ENCODE results near the gene BNC2. TPM values are rescaled to one million over a fixed set of nuclear protein-coding genes. Genes with fewer than 3 reads are reported as not detected.

The BNC2 gene
- total RNA-seq, 2 experiments from 2014 or later = not detected

GRCh38 chr9:16769291-16769690 lies 101.2 kb downstream of the BNC2 start:
- no TSS peak for BruUV-seq (replicated peaks)
- DNase-seq (ENCODE audit: low spot score) = no peak
- intact Hi-C loops (cut with micrococcal nuclease; ENCODE audit: unreplicated experiment) = no loop called here
- Histone ChIP-seq H3K4me1 (ENCODE audit: insufficient read depth, low read length, poor library complexity, severe bottlenecking) (no peaks in the 10 kb centered on the region), H3K79me2 (ENCODE audit: insufficient read depth, low read depth, low read length) (no peaks in the 10 kb centered on the region), H3K36me3 (ENCODE audit: insufficient read depth, low read length) (no peaks in the 10 kb centered on the region), H3K27ac (ENCODE audit: low read depth, low read length, poor library complexity, severe bottlenecking) (no peak overlapping the region), H3K9me2 (ENCODE audit: insufficient read depth, low read length) (no peaks in the 10 kb centered on the region), H3K9me3 (ENCODE audit: low read length) (no peaks in the 10 kb centered on the region), H2AFZ (ENCODE audit: low read length) (no peak overlapping the region), H3K4me3 (ENCODE audit: low read depth, low read length, poor library complexity, severe bottlenecking) (no peak overlapping the region), H4K20me1 (ENCODE audit: insufficient read depth, low read length) (no peaks in the 10 kb centered on the region), H3K4me2 (ENCODE audit: low read length) (no peak overlapping the region)
- CTCF ChIA-PET (ENCODE audit: unreplicated experiment) = no interaction called here
- TF ChIP-seq CTCF (conservative IDR thresholded peaks at IDR 0.05; ENCODE audit: low read length) (no peak), EZH2phosphoT487 (IDR thresholded peaks at IDR 0.05; ENCODE audit: borderline replicate concordance, low read depth, low read length) (no peak)
- POLR2A ChIA-PET = interaction anchor here (0.5 kb wide), 1 partner anchor 633 kb away, joined by 4 read pairs; no protein-coding TSS in a partner anchor

GRCh38 chr9:16768816-16769215 lies 101.7 kb downstream of the BNC2 start:
- no peak for TF ChIP-seq CTCF (conservative IDR thresholded peaks at IDR 0.05; ENCODE audit: low read length)
- TF ChIP-seq EZH2phosphoT487 (IDR thresholded peaks at IDR 0.05; ENCODE audit: borderline replicate concordance, low read depth, low read length) = no peak
- intact Hi-C loops (cut with micrococcal nuclease; ENCODE audit: unreplicated experiment) = no loop called here

GRCh38 chr9:16767366-16767765 lies 103.1 kb downstream of the BNC2 start:
- H3K36me3 ChIP-seq (ENCODE audit: insufficient read depth, low read length) = no peaks in the 10 kb centered on the region
- H3K4me1 ChIP-seq (ENCODE audit: insufficient read depth, low read length, poor library complexity, severe bottlenecking) = no peaks in the 10 kb centered on the region
- ChIA-PET CTCF (ENCODE audit: unreplicated experiment) (no interaction called here), POLR2A (no interaction called here)
- H3K9me3 ChIP-seq (ENCODE audit: low read length) = no peaks in the 10 kb centered on the region
- no peak for DNase-seq (ENCODE audit: low spot score)
- H3K27ac ChIP-seq (ENCODE audit: low read depth, low read length, poor library complexity, severe bottlenecking) = no peak overlapping the region
- H3K9me2 ChIP-seq (ENCODE audit: insufficient read depth, low read length) = no peaks in the 10 kb centered on the region
- no peaks in the 10 kb centered on the region for H3K79me2 ChIP-seq (ENCODE audit: insufficient read depth, low read depth, low read length)
- no peak overlapping the region for H3K4me3 ChIP-seq (ENCODE audit: low read depth, low read length, poor library complexity, severe bottlenecking)
- no TSS peak for BruUV-seq (replicated peaks)
- TF ChIP-seq EZH2phosphoT487 (IDR thresholded peaks at IDR 0.05; ENCODE audit: borderline replicate concordance, low read depth, low read length) (no peak), CTCF (conservative IDR thresholded peaks at IDR 0.05; ENCODE audit: low read length) (no peak)
- H4K20me1 ChIP-seq (ENCODE audit: insufficient read depth, low read length) = no peaks in the 10 kb centered on the region
- no peak overlapping the region for H2AFZ ChIP-seq (ENCODE audit: low read length)
- intact Hi-C loops (cut with micrococcal nuclease; ENCODE audit: unreplicated experiment) = no loop called here
- H3K4me2 ChIP-seq (ENCODE audit: low read length) = no peak overlapping the region

More at GRCh38 chr9:16768816-16769215, 101.7 kb downstream of the BNC2 start:
- POLR2A ChIA-PET = no interaction called here
- Histone ChIP-seq H3K4me2 (ENCODE audit: low read length) (no peak overlapping the region), H3K36me3 (ENCODE audit: insufficient read depth, low read length) (no peaks in the 10 kb centered on the region), H3K4me3 (ENCODE audit: low read depth, low read length, poor library complexity, severe bottlenecking) (no peak overlapping the region), H3K9me3 (ENCODE audit: low read length) (no peaks in the 10 kb centered on the region), H3K79me2 (ENCODE audit: insufficient read depth, low read depth, low read length) (no peaks in the 10 kb centered on the region), H2AFZ (ENCODE audit: low read length) (no peak overlapping the region), H4K20me1 (ENCODE audit: insufficient read depth, low read length) (no peaks in the 10 kb centered on the region), H3K4me1 (ENCODE audit: insufficient read depth, low read length, poor library complexity, severe bottlenecking) (no peaks in the 10 kb centered on the region), H3K27ac (ENCODE audit: low read depth, low read length, poor library complexity, severe bottlenecking) (no peak overlapping the region), H3K9me2 (ENCODE audit: insufficient read depth, low read length) (no peaks in the 10 kb centered on the region)
- no TSS peak for BruUV-seq (replicated peaks)
- DNase-seq (ENCODE audit: low spot score) = no peak
- CTCF ChIA-PET (ENCODE audit: unreplicated experiment) = no interaction called here

Data from OCI-LY7 (cell line).